Dermis blood vessel endothelial cell (primary cell): Measurements from ENCODE around the gene PCDHGC3. TPM values are rescaled to one million over a fixed set of nuclear protein-coding genes. Genes with fewer than 3 reads are reported as not detected.

Experiments used
- DNase-seq: peaks from one replicate; pipeline ENCODE4 v3.0.0; 2010
- total RNA-seq: library from RNA; depleted of rRNA; stranded (reverse); fragments of >200 nt; gene quantifications from 2 replicates; pipeline ENCODE4 v1.2.3, GENCODE V29; 2014

The PCDHGC3 gene
- total RNA-seq, 1 donor from 2014 or later: 19.4 TPM

DNA sequence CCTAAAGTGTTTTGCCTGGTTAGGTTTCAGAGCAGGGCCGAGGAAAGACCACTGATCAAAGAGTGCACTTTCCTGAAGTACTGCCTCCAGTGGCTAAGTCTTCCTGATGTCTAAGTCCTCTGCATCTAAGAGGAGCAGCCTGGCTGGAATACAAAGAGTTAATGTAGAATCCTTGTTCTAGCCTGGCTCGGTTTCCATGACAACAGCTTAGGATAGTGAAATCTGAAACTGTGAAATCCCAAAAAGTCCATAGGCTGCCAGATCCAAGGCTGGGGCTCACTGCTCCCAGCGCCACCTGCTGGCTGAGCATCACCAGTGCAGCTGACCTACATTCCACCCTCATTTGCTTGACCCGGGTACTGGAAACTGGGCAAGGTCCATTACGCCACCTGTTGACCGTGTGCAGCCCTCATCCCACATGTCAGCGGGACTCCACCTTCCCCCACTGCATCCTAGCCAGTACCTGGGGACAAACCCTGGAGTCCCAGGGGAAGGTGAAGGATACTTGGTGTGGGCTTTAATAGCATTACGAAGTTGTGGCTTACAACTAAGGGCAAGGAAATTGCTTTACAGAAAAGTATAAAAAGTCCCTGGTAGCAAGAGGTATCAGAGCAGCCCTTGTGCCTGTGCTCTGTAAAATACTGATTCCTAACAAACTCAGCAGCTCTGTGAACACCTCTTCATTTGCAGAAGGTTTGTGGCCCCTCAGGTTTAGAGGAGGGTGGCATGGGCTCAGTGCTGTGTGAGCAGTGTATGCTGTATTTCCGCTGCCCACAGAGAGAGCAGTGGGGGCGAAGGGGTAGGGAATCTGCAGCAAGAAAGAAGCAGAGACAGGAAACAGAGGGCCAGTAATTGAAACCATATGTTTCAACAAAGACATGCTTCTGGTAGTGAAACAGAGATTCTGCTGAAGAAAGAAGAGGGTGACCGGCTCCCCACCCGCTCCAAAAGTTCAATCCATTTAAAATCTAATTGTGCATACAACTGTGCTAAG, 49.1 kb downstream of the PCDHGC3 start:
- DNase-seq: peak; percentile 96

DNA sequence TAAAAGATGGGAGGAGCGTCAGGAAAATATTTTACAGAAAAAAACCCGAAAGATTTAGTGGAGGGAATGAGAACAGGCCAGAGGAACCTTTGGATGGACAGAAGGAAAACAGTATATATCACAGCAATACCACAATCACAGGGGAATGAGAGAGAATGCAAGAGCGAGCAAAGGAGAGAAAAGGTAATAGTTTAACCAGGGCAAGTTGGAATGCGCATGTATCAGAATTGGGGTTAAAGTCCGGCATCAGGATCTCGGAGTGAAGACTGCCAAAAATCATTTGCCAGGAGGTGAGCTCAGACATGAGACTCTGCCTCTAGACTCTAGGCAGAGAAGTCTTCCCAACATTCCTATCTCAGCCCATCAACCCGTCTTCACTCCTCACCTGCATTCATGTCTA, 49.9 kb downstream of the PCDHGC3 start:
- DNase-seq: no peak

DNA sequence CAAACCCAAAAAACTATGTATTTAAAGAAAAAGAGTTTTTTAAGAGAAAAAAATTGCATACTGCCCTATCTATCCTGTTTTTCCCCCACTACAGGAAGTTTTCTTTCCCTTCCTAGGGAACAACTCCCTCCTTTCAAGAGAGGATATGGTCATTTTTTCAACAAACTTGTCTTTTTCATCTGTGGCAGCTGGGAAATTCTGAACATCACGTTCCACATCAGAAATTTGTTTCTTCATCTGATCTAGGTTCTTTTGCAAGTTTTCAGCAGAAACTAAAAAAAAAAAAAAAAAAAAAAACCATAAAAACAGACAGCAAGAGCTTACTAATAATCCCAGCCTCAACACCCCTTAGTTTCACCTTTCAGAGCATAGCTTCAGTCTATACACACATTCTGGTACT, 51.7 kb downstream of the PCDHGC3 start:
- DNase-seq: no peak

Other genes starting within 250 kb of the PCDHGC3 start
- gene PCDHB15, start 230.6 kb upstream of the PCDHGC3 start, total RNA-seq: 0.65 and 1.0 TPM in 2 replicates
- gene SLC25A2, start 171.9 kb upstream of the PCDHGC3 start, total RNA-seq: 0.09 and 0.34 TPM in 2 replicates
- gene TAF7, start 155.2 kb upstream of the PCDHGC3 start, total RNA-seq: 60.6 and 78.3 TPM in 2 replicates
- gene PCDHGA1, start 145.5 kb upstream of the PCDHGC3 start, total RNA-seq: 0.33 and 0.34 TPM in 2 replicates
- 1.4 TPM in 2 replicates for gene PCDHGA2, start 137.2 kb upstream of the PCDHGC3 start, total RNA-seq
- 0.70 and 1.2 TPM in 2 replicates for gene PCDHGA3, start 132.1 kb upstream of the PCDHGC3 start, total RNA-seq
- 1.4 and 1.5 TPM in 2 replicates for gene PCDHGB1, start 125.9 kb upstream of the PCDHGC3 start, total RNA-seq
- 2.2 and 3.4 TPM in 2 replicates for gene PCDHGA4, start 120.9 kb upstream of the PCDHGC3 start, total RNA-seq
- 0.51 and 1.7 TPM in 2 replicates for gene PCDHGB2, start 116.0 kb upstream of the PCDHGC3 start, total RNA-seq
- 0.74 and 0.85 TPM in 2 replicates for gene PCDHGA5, start 111.8 kb upstream of the PCDHGC3 start, total RNA-seq
- 3.6 and 3.7 TPM in 2 replicates for gene PCDHGB3, start 105.7 kb upstream of the PCDHGC3 start, total RNA-seq
- 2.2 TPM in 2 replicates for gene PCDHGA6, start 102.1 kb upstream of the PCDHGC3 start, total RNA-seq
- gene PCDHGA7, start 93.2 kb upstream of the PCDHGC3 start, total RNA-seq: 1.0 and 1.3 TPM in 2 replicates
- 11.3 and 14.5 TPM in 2 replicates for gene PCDHGB4, start 88.3 kb upstream of the PCDHGC3 start, total RNA-seq
- 0.74 and 1.4 TPM in 2 replicates for gene PCDHGA8, start 83.3 kb upstream of the PCDHGC3 start, total RNA-seq
- gene PCDHGB5, start 78.0 kb upstream of the PCDHGC3 start, total RNA-seq: 11.9 and 16.7 TPM in 2 replicates
- 2.9 and 3.6 TPM in 2 replicates for gene PCDHGA9, start 73.2 kb upstream of the PCDHGC3 start, total RNA-seq
- gene PCDHGB6, start 67.9 kb upstream of the PCDHGC3 start, total RNA-seq: 2.9 and 3.7 TPM in 2 replicates
- 4.7 and 6.0 TPM in 2 replicates for gene PCDHGA10, start 63.0 kb upstream of the PCDHGC3 start, total RNA-seq
- gene PCDHGB7, start 58.3 kb upstream of the PCDHGC3 start, total RNA-seq: 10.2 and 11.9 TPM in 2 replicates
- gene PCDHGA11, start 54.9 kb upstream of the PCDHGC3 start, total RNA-seq: 6.8 and 10.6 TPM in 2 replicates
- 4.1 and 4.6 TPM in 2 replicates for gene PCDHGA12, start 45.5 kb upstream of the PCDHGC3 start, total RNA-seq
- gene PCDHGC4, start 9.1 kb downstream of the PCDHGC3 start, total RNA-seq: 1.2 and 1.5 TPM in 2 replicates
- 0.56 and 1.5 TPM in 2 replicates for gene PCDHGC5, start 13.1 kb downstream of the PCDHGC3 start, total RNA-seq
- 42.2 and 91.9 TPM in 2 replicates for gene DIAPH1, start 143.0 kb downstream of the PCDHGC3 start, total RNA-seq
- 43.7 and 45.0 TPM in 2 replicates for gene HDAC3, start 160.9 kb downstream of the PCDHGC3 start, total RNA-seq
- gene RELL2, start 161.0 kb downstream of the PCDHGC3 start, total RNA-seq: 3.9 and 9.9 TPM in 2 replicates
- gene FCHSD1, start 175.5 kb downstream of the PCDHGC3 start, total RNA-seq: 20.9 and 24.0 TPM in 2 replicates
- gene ARAP3, start 206.3 kb downstream of the PCDHGC3 start, total RNA-seq: 46.1 and 65.8 TPM in 2 replicates